ENCODE results near the gene PRKACB. TPM values are rescaled to one million over a fixed set of nuclear protein-coding genes. Genes with fewer than 3 reads are reported as not detected.
A peak's percentile ranks its signal among the peaks of the same experiment; 100 is the strongest.

Gene PRKACB
- total RNA-seq, 3 donors from 2014 or later (not counting 1 experiment from before 2014, with no cell fraction given) = 111 to 148 (median 140) TPM

GRCh38 chr1:84110629-84111028 lies 33.4 kb upstream of the PRKACB start:
- H3K4me3 ChIP-seq (ENCODE audit: low read length) = no peak overlapping the region
- no peak for ATAC-seq
- H3K36me3 Mint-ChIP-seq = no peaks in the 10 kb centered on the region
- no peaks in the 10 kb centered on the region for H3K4me1 ChIP-seq (ENCODE audit: control insufficient read depth, insufficient read depth, low read length)
- H3K4me3 Mint-ChIP-seq = no peak overlapping the region
- H3K27me3 Mint-ChIP-seq (ENCODE audit: low read depth in 2 of 2) = no peaks in the 10 kb centered on the region
- intact Hi-C loops (cut with micrococcal nuclease) = no loop called here
- H3K27me3 ChIP-seq (ENCODE audit: control insufficient read depth, insufficient read depth, low read length) = no peaks in the 10 kb centered on the region
- peaks cover 0 to 5% of the 10 kb centered on the region in 2 donors for H3K4me1 Mint-ChIP-seq
- 82% methylated on average over 1 of the region's 1 CpG for WGBS (ENCODE audit: insufficient coverage)
- H3K27ac ChIP-seq (ENCODE audit: low read length) = no peak overlapping the region
- no peaks in the 10 kb centered on the region for H3K9me3 Mint-ChIP-seq
- no peaks in the 10 kb centered on the region for H3K36me3 ChIP-seq (ENCODE audit: control insufficient read depth, insufficient read depth, low read length)
- TF ChIP-seq CTCF (IDR thresholded peaks at IDR 0.05) = no peak
- no peaks in the 10 kb centered on the region for H3K9me3 ChIP-seq (ENCODE audit: control insufficient read depth, insufficient read depth, low read length)
- no peak for DNase-seq
- peak overlapping the region in 1 of 2 donors; percentile 0 for H3K27ac Mint-ChIP-seq

DNA sequence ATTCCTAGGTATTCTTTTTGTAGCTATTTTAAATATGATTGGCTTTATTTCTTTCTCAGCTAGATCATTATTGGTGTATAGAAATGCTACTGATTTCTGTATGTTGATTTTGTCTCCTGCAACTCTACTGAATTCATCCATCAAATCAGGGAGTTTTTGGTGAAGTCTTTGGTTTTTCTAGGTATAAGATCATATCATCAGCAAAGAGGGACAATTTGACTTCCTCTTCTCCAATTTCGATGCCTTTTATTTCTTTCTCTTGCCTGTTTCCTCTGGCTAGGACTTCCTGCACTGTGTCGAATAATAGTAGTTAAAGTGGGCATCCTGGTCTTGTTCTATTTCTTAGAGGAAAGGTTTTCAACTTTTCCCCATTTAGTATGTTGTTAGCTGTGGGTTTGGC lies 27.5 kb upstream of the PRKACB start:
- H3K9me3 ChIP-seq (ENCODE audit: control insufficient read depth, insufficient read depth, low read length) = no peaks in the 10 kb centered on the region
- 0% methylated on average over 1 of the region's 2 CpGs for WGBS (ENCODE audit: insufficient coverage)
- no peaks in the 10 kb centered on the region for H3K36me3 Mint-ChIP-seq
- DNase-seq (no peak), ATAC-seq (no peak)
- no peaks in the 10 kb centered on the region for H3K27me3 Mint-ChIP-seq (ENCODE audit: low read depth in 2 of 2)
- intact Hi-C loops (cut with micrococcal nuclease) = no loop called here
- H3K27ac ChIP-seq (ENCODE audit: low read length) = no peak overlapping the region
- H3K36me3 ChIP-seq (ENCODE audit: control insufficient read depth, insufficient read depth, low read length) = no peaks in the 10 kb centered on the region
- H3K9me3 Mint-ChIP-seq = no peaks in the 10 kb centered on the region
- H3K4me1 ChIP-seq (ENCODE audit: control insufficient read depth, insufficient read depth, low read length) = no peaks in the 10 kb centered on the region
- H3K4me1 Mint-ChIP-seq = peaks cover 0 to 7% of the 10 kb centered on the region in 2 donors
- TF ChIP-seq CTCF (IDR thresholded peaks at IDR 0.05) = no peak
- H3K4me3 ChIP-seq (ENCODE audit: low read length) = no peak overlapping the region
- no peaks in the 10 kb centered on the region for H3K27me3 ChIP-seq (ENCODE audit: control insufficient read depth, insufficient read depth, low read length)
- H3K4me3 Mint-ChIP-seq = no peak overlapping the region
- H3K27ac Mint-ChIP-seq = no peak overlapping the region

DNA sequence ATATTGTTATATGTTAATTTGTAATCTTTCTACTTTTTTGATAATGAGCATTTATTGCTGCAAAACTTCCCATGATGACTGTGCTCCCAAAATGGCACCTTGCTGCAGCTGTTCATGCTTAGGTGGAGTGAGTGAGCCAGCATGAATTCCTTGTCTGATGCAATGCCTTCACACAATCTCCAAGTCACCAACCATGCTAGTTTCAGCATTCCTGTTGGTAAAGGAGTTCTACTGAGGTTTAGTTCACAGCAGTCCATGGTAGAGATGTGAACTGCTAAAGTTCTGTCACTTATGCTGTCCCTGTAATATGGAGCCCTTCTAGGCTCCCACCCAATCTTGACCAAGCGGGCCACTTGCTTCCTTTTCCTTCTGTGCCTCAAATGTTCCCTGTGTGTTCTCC lies 26.2 kb upstream of the PRKACB start:
- no peak overlapping the region for H3K27ac Mint-ChIP-seq
- intact Hi-C loops (cut with micrococcal nuclease) = no loop called here

More for the DNA sequence above, 26.2 kb upstream of the PRKACB start:
- Histone ChIP-seq H3K9me3 (ENCODE audit: control insufficient read depth, insufficient read depth, low read length) (no peaks in the 10 kb centered on the region), H3K4me1 (ENCODE audit: control insufficient read depth, insufficient read depth, low read length) (no peaks in the 10 kb centered on the region), H3K36me3 (ENCODE audit: control insufficient read depth, insufficient read depth, low read length) (no peaks in the 10 kb centered on the region), H3K27me3 (ENCODE audit: control insufficient read depth, insufficient read depth, low read length) (no peaks in the 10 kb centered on the region), H3K4me3 (ENCODE audit: low read length) (no peak overlapping the region), H3K27ac (ENCODE audit: low read length) (no peak overlapping the region)
- H3K4me1 Mint-ChIP-seq = peaks cover 0 to 7% of the 10 kb centered on the region in 2 donors
- H3K9me3 Mint-ChIP-seq = no peaks in the 10 kb centered on the region
- WGBS (ENCODE audit: insufficient coverage) = 100% methylated on average over 1 of the region's 1 CpG
- DNase-seq = no peak
- ATAC-seq = no peak
- no peak overlapping the region for H3K4me3 Mint-ChIP-seq
- no peak for TF ChIP-seq CTCF (IDR thresholded peaks at IDR 0.05)
- no peaks in the 10 kb centered on the region for H3K36me3 Mint-ChIP-seq
- no peaks in the 10 kb centered on the region for H3K27me3 Mint-ChIP-seq (ENCODE audit: low read depth in 2 of 2)
